HUES48 (cell line): ENCODE measurements around the gene TRIM38.
"Not testable (repeated sequence)": the region's sequence is repeated elsewhere in the genome, so short reads cannot be mapped to it uniquely, and the experiment has no call there.

Experiments used
- H3K27ac ChIP-seq: one replicate; pipeline ENCODE4 v1.7.0; 2013; ENCODE audit warnings: low read depth, low read length, inconsistent platforms
- H3K27me3 ChIP-seq: 2 replicates; pipeline ENCODE4 v1.6.1; 2013; ENCODE audit warnings: mild to moderate bottlenecking, low read length; ENCODE audit not compliant: control insufficient read depth, insufficient read depth
- H3K36me3 ChIP-seq: 2 replicates; pipeline ENCODE4 v1.6.1; 2013; ENCODE audit warnings: low read length; ENCODE audit not compliant: control insufficient read depth, insufficient read depth
- H3K4me1 ChIP-seq: 2 replicates; pipeline ENCODE4 v1.6.1; 2013; ENCODE audit warnings: mild to moderate bottlenecking, low read length; ENCODE audit not compliant: control insufficient read depth, insufficient read depth
- H3K4me3 ChIP-seq: 2 replicates; pipeline ENCODE4 v1.5.1; 2013; ENCODE audit warnings: mild to moderate bottlenecking, low read depth, low read length
- H3K9ac ChIP-seq: 2 replicates; pipeline ENCODE4 v1.6.1; 2013; ENCODE audit warnings: mild to moderate bottlenecking, low read depth, low read length, moderate library complexity
- H3K9me3 ChIP-seq: 2 replicates; pipeline ENCODE4 v1.6.1; 2013; ENCODE audit warnings: low read length; ENCODE audit not compliant: control insufficient read depth, insufficient read depth

TRIM38 gene

GRCh38 chr6:25927756-25928216, 34.8 kb upstream of the TRIM38 start:
- Histone ChIP-seq H3K27ac (no peak overlapping the region), H3K9me3 (no peaks in the 10 kb centered on the region), H3K4me1 (no peaks in the 10 kb centered on the region), H3K36me3 (no peaks in the 10 kb centered on the region), H3K9ac (no peak overlapping the region), H3K27me3 (no peaks in the 10 kb centered on the region), H3K4me3 (no peak overlapping the region)

- Histone ChIP-seq H3K4me3 (no peak overlapping the region), H3K27ac (no peak overlapping the region), H3K9ac (no peak overlapping the region), H3K4me1 (no peaks in the 10 kb centered on the region), H3K27me3 (no peaks in the 10 kb centered on the region), H3K36me3 (no peaks in the 10 kb centered on the region), H3K9me3 (no peaks in the 10 kb centered on the region)
Observed at GRCh38 chr6:25928562-25929324, 33.9 kb upstream of the TRIM38 start.

- H3K36me3 ChIP-seq, H3K4me1 ChIP-seq, H3K27me3 ChIP-seq, H3K4me3 ChIP-seq, H3K9me3 ChIP-seq, H3K27ac ChIP-seq, H3K9ac ChIP-seq: not testable (repeated sequence)
Observed at GRCh38 chr6:25929785-25930184, 32.8 kb upstream of the TRIM38 start.

GRCh38 chr6:25930532-25931410, 31.8 kb upstream of the TRIM38 start, which contains the start of gene SLC17A2:
Gene SLC17A2 (minus strand): TSS chr6:25930691. CDS start chr6:25925796, 4,895 bp downstream.
- no peaks in the 10 kb centered on the region for H3K36me3 ChIP-seq
- H3K27me3 ChIP-seq, result no peaks in the 10 kb centered on the region
- no peaks in the 10 kb centered on the region for H3K4me1 ChIP-seq
- no peak within 1 kb of the TSS for H3K9ac ChIP-seq
- no peak within 1 kb of the TSS for H3K4me3 ChIP-seq
- H3K27ac ChIP-seq, result no peak within 1 kb of the TSS
- H3K9me3 ChIP-seq, result no peaks in the 10 kb centered on the region

- H3K36me3 ChIP-seq, result no peaks in the 10 kb centered on the region
- H3K4me3 ChIP-seq, result no peak overlapping the region
- no peaks in the 10 kb centered on the region for H3K4me1 ChIP-seq
- H3K27me3 ChIP-seq, result no peaks in the 10 kb centered on the region
- no peaks in the 10 kb centered on the region for H3K9me3 ChIP-seq
- H3K9ac ChIP-seq, result no peak overlapping the region
- H3K27ac ChIP-seq, result no peak overlapping the region
Observed at GRCh38 chr6:25931411-25931709, 31.2 kb upstream of the TRIM38 start.

- H3K9ac ChIP-seq, result no peak overlapping the region
- H3K27me3 ChIP-seq, result no peaks in the 10 kb centered on the region
- no peaks in the 10 kb centered on the region for H3K9me3 ChIP-seq
- H3K4me3 ChIP-seq, result no peak overlapping the region
- no peaks in the 10 kb centered on the region for H3K36me3 ChIP-seq
- H3K4me1 ChIP-seq, result no peaks in the 10 kb centered on the region
- H3K27ac ChIP-seq, result no peak overlapping the region
Observed at GRCh38 chr6:25934156-25934555, 28.4 kb upstream of the TRIM38 start.

- Histone ChIP-seq H3K36me3 (no peaks in the 10 kb centered on the region), H3K9ac (no peak overlapping the region), H3K27ac (no peak overlapping the region), H3K4me3 (no peak overlapping the region), H3K9me3 (no peaks in the 10 kb centered on the region), H3K27me3 (no peaks in the 10 kb centered on the region), H3K4me1 (no peaks in the 10 kb centered on the region)
Observed at GRCh38 chr6:25934735-25935313, 27.8 kb upstream of the TRIM38 start.

- Histone ChIP-seq H3K4me1 (no peaks in the 10 kb centered on the region), H3K9ac (no peak overlapping the region)
Observed at GRCh38 chr6:25935953-25936352, 26.6 kb upstream of the TRIM38 start.

GRCh38 chr6:25939593-25939992, 23.0 kb upstream of the TRIM38 start:
- H3K4me3 ChIP-seq, result no peak overlapping the region
- no peaks in the 10 kb centered on the region for H3K36me3 ChIP-seq
- no peaks in the 10 kb centered on the region for H3K4me1 ChIP-seq
- H3K9ac ChIP-seq, result no peak overlapping the region
- H3K27me3 ChIP-seq, result no peaks in the 10 kb centered on the region
- no peaks in the 10 kb centered on the region for H3K9me3 ChIP-seq
- H3K27ac ChIP-seq, result no peak overlapping the region

More at GRCh38 chr6:25935953-25936352, 26.6 kb upstream of the TRIM38 start:
- H3K4me3 ChIP-seq, result no peak overlapping the region
- no peaks in the 10 kb centered on the region for H3K27me3 ChIP-seq
- H3K9me3 ChIP-seq, result no peaks in the 10 kb centered on the region
- no peak overlapping the region for H3K27ac ChIP-seq
- H3K36me3 ChIP-seq, result no peaks in the 10 kb centered on the region

GRCh38 chr6:25942561-25943147, 19.9 kb upstream of the TRIM38 start:
- no peak overlapping the region for H3K27ac ChIP-seq
- H3K9ac ChIP-seq, result no peak overlapping the region
- no peaks in the 10 kb centered on the region; the same call in none of the 2 replicates for H3K9me3 ChIP-seq
- no peak overlapping the region for H3K4me3 ChIP-seq
- H3K36me3 ChIP-seq, result no peaks in the 10 kb centered on the region
- H3K4me1 ChIP-seq, result no peaks in the 10 kb centered on the region
- H3K27me3 ChIP-seq, result no peaks in the 10 kb centered on the region
